ENCODE results near the gene USP53.

DNA sequence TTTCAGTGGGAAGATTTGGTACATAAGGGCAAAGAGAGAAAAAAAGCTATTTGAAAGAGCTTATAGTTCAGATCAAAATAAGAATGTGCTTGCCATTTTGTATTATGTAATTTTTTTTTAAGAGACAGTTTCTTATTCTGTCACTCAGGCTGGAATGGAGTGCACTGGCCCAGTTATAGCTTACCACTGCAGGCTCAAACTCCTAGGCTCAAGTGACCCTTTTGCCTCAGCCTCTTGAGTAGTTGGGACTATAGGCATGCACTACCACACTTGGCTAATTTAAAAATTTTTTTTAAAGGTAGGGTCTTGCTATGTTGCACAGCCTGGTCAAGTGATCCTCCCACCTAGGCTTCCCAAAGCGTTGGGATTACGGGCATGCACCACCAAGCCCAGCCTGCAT lies 22.2 kb upstream of the USP53 start:
- TF ChIP-seq POLR2A (IDR thresholded peaks at IDR 0.05) (no peak), CTCF (IDR thresholded peaks at IDR 0.05) (no peak)
